GM19351 (cell line): Measurements from ENCODE around the gene CAVIN1.
"Not testable (repeated sequence)": the region's sequence is repeated elsewhere in the genome, so short reads cannot be mapped to it uniquely, and the experiment has no call there.

Experiments used
- ATAC-seq: cut with Tn5 transposase; IDR thresholded peaks from one replicate; pipeline ENCODE4 v1.9.1; 2021; ENCODE audit warnings: mild to moderate bottlenecking, moderate library complexity; ENCODE audit not compliant: unreplicated experiment

Gene CAVIN1

GRCh38 chr17:42436391-42436790 lies 13.3 kb upstream of the CAVIN1 start:
- no peak for ATAC-seq

GRCh38 chr17:42431758-42432161 lies 8.7 kb upstream of the CAVIN1 start:
- ATAC-seq, result no peak

- no peak for ATAC-seq
Measured at GRCh38 chr17:42429726-42430447, 6.8 kb upstream of the CAVIN1 start.

- no peak for ATAC-seq
Measured at GRCh38 chr17:42428141-42428944, 5.3 kb upstream of the CAVIN1 start.

GRCh38 chr17:42424991-42425610 lies 2.0 kb upstream of the CAVIN1 start:
- no peak for ATAC-seq

GRCh38 chr17:42423766-42424165 lies 710 bp upstream of the CAVIN1 start:
- no peak for ATAC-seq

- no peak for ATAC-seq
Measured at GRCh38 chr17:42422412-42422957, 571 bp downstream of the CAVIN1 start.

GRCh38 chr17:42421507-42422338 lies 1.3 kb downstream of the CAVIN1 start:
- ATAC-seq, result no peak

GRCh38 chr17:42421136-42421506 lies 1.9 kb downstream of the CAVIN1 start:
- no peak for ATAC-seq

- ATAC-seq, result not testable (repeated sequence)
Measured at GRCh38 chr17:42417981-42418380, 5.1 kb downstream of the CAVIN1 start.

GRCh38 chr17:42414704-42415409 lies 8.2 kb downstream of the CAVIN1 start:
- ATAC-seq, result no peak

GRCh38 chr17:42413464-42414040 lies 9.5 kb downstream of the CAVIN1 start:
- ATAC-seq, result no peak

- no peak for ATAC-seq
Measured at GRCh38 chr17:42411905-42412679, 11.0 kb downstream of the CAVIN1 start.

- no peak for ATAC-seq
Measured at GRCh38 chr17:42411361-42411760, 11.7 kb downstream of the CAVIN1 start.

GRCh38 chr17:42410319-42410685 lies 12.8 kb downstream of the CAVIN1 start:
- ATAC-seq, result no peak

GRCh38 chr17:42409523-42410318 lies 13.3 kb downstream of the CAVIN1 start:
- no peak for ATAC-seq

- ATAC-seq, result no peak
Measured at GRCh38 chr17:42408061-42408460, 15.0 kb downstream of the CAVIN1 start.

- no peak for ATAC-seq
Measured at GRCh38 chr17:42407289-42407836, 15.7 kb downstream of the CAVIN1 start.
